Measurements from ENCODE around the gene WARS2. TPM values are rescaled to one million over a fixed set of nuclear protein-coding genes. Genes with fewer than 3 reads are reported as not detected.
"Not testable (repeated sequence)": the region's sequence is repeated elsewhere in the genome, so short reads cannot be mapped to it uniquely, and the experiment has no call there.

The WARS2 gene
- total and polyA plus RNA-seq, 3 donors from 2014 or later: 16.8 to 28.2 (median 20.2) TPM

- no peak for DNase-seq
- 86 to 90% methylated on average over 1 of the region's 1 CpG for WGBS, 2 donors
- Histone ChIP-seq H3K9me3 (no peaks in the 10 kb centered on the region), H3K4me3 (no peak overlapping the region), H3K27ac (no peak overlapping the region), H3K36me3 (ENCODE audit: low read depth, missing control alignments) (no peaks in the 10 kb centered on the region), H3K4me1 (no peaks in the 10 kb centered on the region), H3K27me3 (no peaks in the 10 kb centered on the region)
- TF ChIP-seq, protein P1, sequence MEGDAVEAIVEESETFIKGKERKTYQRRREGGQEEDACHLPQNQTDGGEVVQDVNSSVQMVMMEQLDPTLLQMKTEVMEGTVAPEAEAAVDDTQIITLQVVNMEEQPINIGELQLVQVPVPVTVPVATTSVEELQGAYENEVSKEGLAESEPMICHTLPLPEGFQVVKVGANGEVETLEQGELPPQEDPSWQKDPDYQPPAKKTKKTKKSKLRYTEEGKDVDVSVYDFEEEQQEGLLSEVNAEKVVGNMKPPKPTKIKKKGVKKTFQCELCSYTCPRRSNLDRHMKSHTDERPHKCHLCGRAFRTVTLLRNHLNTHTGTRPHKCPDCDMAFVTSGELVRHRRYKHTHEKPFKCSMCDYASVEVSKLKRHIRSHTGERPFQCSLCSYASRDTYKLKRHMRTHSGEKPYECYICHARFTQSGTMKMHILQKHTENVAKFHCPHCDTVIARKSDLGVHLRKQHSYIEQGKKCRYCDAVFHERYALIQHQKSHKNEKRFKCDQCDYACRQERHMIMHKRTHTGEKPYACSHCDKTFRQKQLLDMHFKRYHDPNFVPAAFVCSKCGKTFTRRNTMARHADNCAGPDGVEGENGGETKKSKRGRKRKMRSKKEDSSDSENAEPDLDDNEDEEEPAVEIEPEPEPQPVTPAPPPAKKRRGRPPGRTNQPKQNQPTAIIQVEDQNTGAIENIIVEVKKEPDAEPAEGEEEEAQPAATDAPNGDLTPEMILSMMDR (IDR thresholded peaks at IDR 0.05): no peak
- TF ChIP-seq POLR2A (IDR thresholded peaks at IDR 0.05): no peak
- intact Hi-C loops (cut with DNase I; ENCODE audit: low total_unique reads): no loop called here
Measured at GRCh38 chr1:119133987-119134386, 6.5 kb downstream of the WARS2 start.

GRCh38 chr1:119132179-119132578 is 8.3 kb downstream of the WARS2 start:
- H3K27ac ChIP-seq: no peak overlapping the region
- no peaks in the 10 kb centered on the region for H3K4me1 ChIP-seq
- H3K27me3 ChIP-seq: no peaks in the 10 kb centered on the region
- TF ChIP-seq, protein P1 (IDR thresholded peaks at IDR 0.05): no peak
- TF ChIP-seq POLR2A (IDR thresholded peaks at IDR 0.05): no peak
- no peaks in the 10 kb centered on the region for H3K36me3 ChIP-seq (ENCODE audit: low read depth, missing control alignments)
- intact Hi-C loops (cut with DNase I; ENCODE audit: low total_unique reads): no loop called here
- WGBS, 2 donors: 57 to 61% methylated on average over 3 of the region's 3 CpGs
- DNase-seq: no peak
- H3K9me3 ChIP-seq: no peaks in the 10 kb centered on the region
- no peak overlapping the region for H3K4me3 ChIP-seq

DNA sequence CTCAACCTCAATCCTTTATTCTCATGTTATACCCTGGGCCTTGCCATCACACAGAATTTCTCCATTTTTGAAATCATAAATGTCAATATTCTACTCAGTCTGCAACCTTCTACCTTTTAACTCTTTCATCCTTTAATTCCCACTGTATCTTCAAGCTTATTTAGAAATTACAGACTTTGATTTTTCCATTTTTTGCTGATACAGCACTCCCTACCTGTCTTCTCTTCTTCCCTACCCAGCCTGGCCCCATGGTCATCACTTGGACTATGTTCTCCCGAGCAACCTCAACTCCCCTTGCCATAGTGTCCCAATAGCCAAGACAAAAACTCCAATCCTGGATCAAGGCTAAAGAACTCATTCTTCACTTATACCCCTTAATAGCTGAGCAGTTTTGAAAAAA is 14.6 kb downstream of the WARS2 start:
- TF ChIP-seq POLR2A (IDR thresholded peaks at IDR 0.05): no peak
- TF ChIP-seq, protein P1 (IDR thresholded peaks at IDR 0.05): no peak
- 91 to 95% methylated on average over 1 of the region's 1 CpG for WGBS, 2 donors
- no peaks in the 10 kb centered on the region for H3K9me3 ChIP-seq
- H3K4me1 ChIP-seq: no peaks in the 10 kb centered on the region
- DNase-seq: no peak
- no peaks in the 10 kb centered on the region for H3K36me3 ChIP-seq (ENCODE audit: low read depth, missing control alignments)
- H3K27me3 ChIP-seq: no peaks in the 10 kb centered on the region
- intact Hi-C loops (cut with DNase I; ENCODE audit: low total_unique reads): no loop called here
- no peak overlapping the region for H3K27ac ChIP-seq
- H3K4me3 ChIP-seq: no peak overlapping the region

- H3K36me3 ChIP-seq (ENCODE audit: low read depth, missing control alignments): no peaks in the 10 kb centered on the region
- no peak overlapping the region for H3K27ac ChIP-seq
- intact Hi-C loops (cut with DNase I; ENCODE audit: low total_unique reads): no loop called here
- WGBS, 2 donors: 88 to 90% methylated on average over 3 of the region's 3 CpGs
- H3K27me3 ChIP-seq: no peaks in the 10 kb centered on the region
- no peak for TF ChIP-seq POLR2A (IDR thresholded peaks at IDR 0.05)
- TF ChIP-seq, protein P1 (IDR thresholded peaks at IDR 0.05): no peak
- no peak for DNase-seq
- no peaks in the 10 kb centered on the region for H3K4me1 ChIP-seq
- H3K9me3 ChIP-seq: no peaks in the 10 kb centered on the region
- H3K4me3 ChIP-seq: no peak overlapping the region
Measured at GRCh38 chr1:119124764-119125163, 15.7 kb downstream of the WARS2 start.

DNA sequence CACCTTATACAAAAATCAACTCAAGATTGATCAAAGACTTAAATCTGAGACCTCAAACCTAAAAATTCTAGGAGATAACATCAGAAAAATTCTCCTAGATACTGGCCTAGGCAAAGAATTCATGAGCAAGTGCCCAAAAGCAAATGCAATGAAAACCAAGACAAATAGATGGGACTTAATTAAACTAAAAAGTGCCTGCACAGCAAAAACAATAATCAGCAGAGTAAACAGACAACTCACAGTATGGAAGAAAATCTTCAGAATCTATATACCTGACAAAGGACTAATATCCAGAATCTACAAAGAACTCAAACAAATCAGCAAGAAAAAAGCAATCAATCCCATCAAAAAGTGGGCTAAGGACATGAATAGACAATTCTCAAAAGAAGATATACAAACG is 18.6 kb downstream of the WARS2 start:
- H3K36me3 ChIP-seq (ENCODE audit: low read depth, missing control alignments); H3K27ac ChIP-seq; H3K4me1 ChIP-seq; intact Hi-C loops (cut with DNase I; ENCODE audit: low total_unique reads); H3K4me3 ChIP-seq; H3K27me3 ChIP-seq; DNase-seq; H3K9me3 ChIP-seq: not testable (repeated sequence)
- 88 to 89% methylated on average over 1 of the region's 1 CpG for WGBS, 2 donors

Data from testis (tissue), 3 donors.